A549 (cell line): ENCODE measurements around the gene MRPL4.

ENCODE experiments used
- CBX2 ChIP-seq: fragments of 200-600 bp; sonication (generic); IDR thresholded peaks from 2 replicates; pipeline ENCODE4 v1.6.1; 2016; ENCODE audit warnings: low read depth, mild to moderate bottlenecking, borderline replicate concordance
- EP300 ChIP-seq, 2 experiments: fragments of >200 bp; sonication (Bioruptor Twin); formaldehyde crosslinking; IDR thresholded peaks; 2 replicates in 1 of 2; 3 replicates in 1 of 2; pipeline ENCODE4 v1.6.1; 2016 to 2017
- HOXA7 ChIP-seq: fragments of 250-450 bp; sonication (Bioruptor Pico); IDR thresholded peaks from 2 replicates; pipeline ENCODE4 v1.5.0; 2020; ENCODE audit warnings: mild to moderate bottlenecking, moderate library complexity
- MAZ ChIP-seq: fragments of 150-350 bp; IDR thresholded peaks from 2 replicates; pipeline ENCODE4 v1.6.1; 2014; ENCODE audit warnings: antibody characterized with exemption, low read depth, low read length, borderline replicate concordance
- MYC ChIP-seq: IDR thresholded peaks from 2 replicates; pipeline ENCODE4 v1.6.1; 2012; ENCODE audit warnings: mild to moderate bottlenecking, inconsistent platforms, low read length, improper control_type of control experiment, borderline replicate concordance
- POLR2A ChIP-seq: IDR thresholded peaks from 2 replicates; pipeline ENCODE4 v1.6.1; 2012; ENCODE audit warnings: mild to moderate bottlenecking, low read length
- RCOR1 ChIP-seq: fragments of 150-350 bp; IDR thresholded peaks from 2 replicates; pipeline ENCODE4 v1.6.1; 2014; ENCODE audit warnings: antibody characterized with exemption, low read length, low read depth
- TF ChIP-seq, protein P1 (sequence below): fragments of >200 bp; sonication (Bioruptor Twin); formaldehyde crosslinking; IDR thresholded peaks from 3 replicates; pipeline ENCODE4 v1.5.1; 2016
- TF ChIP-seq, protein P2 (sequence below): IDR thresholded peaks from 2 replicates; pipeline ENCODE4 v1.6.1; 2012

DNA sequence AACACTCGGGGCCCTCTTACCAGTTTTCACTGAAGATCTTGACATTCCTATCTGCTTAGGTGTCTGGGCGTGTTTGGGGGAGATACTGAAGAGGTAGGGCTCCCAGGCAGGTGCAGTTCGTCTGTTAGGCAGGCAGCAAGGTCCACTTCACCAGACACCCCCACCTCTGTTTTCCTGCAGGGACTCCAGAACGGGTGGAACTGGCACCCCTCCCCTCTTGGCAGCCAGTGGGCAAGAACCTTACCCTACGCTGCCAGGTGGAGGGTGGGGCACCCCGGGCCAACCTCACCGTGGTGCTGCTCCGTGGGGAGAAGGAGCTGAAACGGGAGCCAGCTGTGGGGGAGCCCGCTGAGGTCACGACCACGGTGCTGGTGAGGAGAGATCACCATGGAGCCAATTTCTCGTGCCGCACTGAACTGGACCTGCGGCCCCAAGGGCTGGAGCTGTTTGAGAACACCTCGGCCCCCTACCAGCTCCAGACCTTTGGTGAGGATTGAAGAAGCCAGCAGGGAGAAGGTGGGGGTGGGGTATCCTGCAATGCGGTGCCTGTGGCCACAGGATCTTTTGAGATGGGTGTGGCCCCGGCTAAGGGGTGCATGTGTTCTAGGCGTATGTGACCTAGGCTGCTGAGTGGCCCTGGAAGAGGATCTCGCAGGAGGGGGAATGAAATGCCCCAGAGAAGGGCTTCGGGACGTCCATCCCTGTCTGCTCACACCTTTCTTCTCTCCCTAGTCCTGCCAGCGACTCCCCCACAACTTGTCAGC, 31.5 kb downstream of the MRPL4 start:
- TF ChIP-seq POLR2A (no peak), MAZ (no peak), RCOR1 (no peak), HOXA7 (CRISPR knock-in tag) (no peak), CBX2 (no peak), MYC (no peak), EP300 (IDR thresholded peaks at IDR 0.05) (no peak)
- TF ChIP-seq, protein P1, sequence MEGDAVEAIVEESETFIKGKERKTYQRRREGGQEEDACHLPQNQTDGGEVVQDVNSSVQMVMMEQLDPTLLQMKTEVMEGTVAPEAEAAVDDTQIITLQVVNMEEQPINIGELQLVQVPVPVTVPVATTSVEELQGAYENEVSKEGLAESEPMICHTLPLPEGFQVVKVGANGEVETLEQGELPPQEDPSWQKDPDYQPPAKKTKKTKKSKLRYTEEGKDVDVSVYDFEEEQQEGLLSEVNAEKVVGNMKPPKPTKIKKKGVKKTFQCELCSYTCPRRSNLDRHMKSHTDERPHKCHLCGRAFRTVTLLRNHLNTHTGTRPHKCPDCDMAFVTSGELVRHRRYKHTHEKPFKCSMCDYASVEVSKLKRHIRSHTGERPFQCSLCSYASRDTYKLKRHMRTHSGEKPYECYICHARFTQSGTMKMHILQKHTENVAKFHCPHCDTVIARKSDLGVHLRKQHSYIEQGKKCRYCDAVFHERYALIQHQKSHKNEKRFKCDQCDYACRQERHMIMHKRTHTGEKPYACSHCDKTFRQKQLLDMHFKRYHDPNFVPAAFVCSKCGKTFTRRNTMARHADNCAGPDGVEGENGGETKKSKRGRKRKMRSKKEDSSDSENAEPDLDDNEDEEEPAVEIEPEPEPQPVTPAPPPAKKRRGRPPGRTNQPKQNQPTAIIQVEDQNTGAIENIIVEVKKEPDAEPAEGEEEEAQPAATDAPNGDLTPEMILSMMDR = no peak
- TF ChIP-seq, protein P2, sequence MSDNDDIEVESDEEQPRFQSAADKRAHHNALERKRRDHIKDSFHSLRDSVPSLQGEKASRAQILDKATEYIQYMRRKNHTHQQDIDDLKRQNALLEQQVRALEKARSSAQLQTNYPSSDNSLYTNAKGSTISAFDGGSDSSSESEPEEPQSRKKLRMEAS = no peak
